Neural cell (in vitro differentiated cells): Measurements from ENCODE around the gene DRAP1.

Source experiments
- CTCF ChIP-seq: fragments of 450-650 bp; IDR thresholded peaks from 2 replicates; pipeline ENCODE4 v1.5.1; 2014; ENCODE audit warnings: antibody characterized with exemption, mild to moderate bottlenecking, moderate library complexity; ENCODE audit not compliant: poor library complexity, severe bottlenecking
- EP300 ChIP-seq: fragments of 450-650 bp; conservative IDR thresholded peaks from 2 replicates; pipeline ENCODE4 v1.6.1; 2014; ENCODE audit warnings: antibody characterized with exemption, mild to moderate bottlenecking, moderate library complexity; ENCODE audit not compliant: poor library complexity, severe bottlenecking
- EZH2 ChIP-seq: fragments of 200-600, 300-800 bp; shearing (Covaris generic), sonication (generic); IDR thresholded peaks from 2 replicates; pipeline ENCODE4 v1.6.1; 2014; ENCODE audit warnings: antibody characterized with exemption, low read length, borderline replicate concordance, mild to moderate bottlenecking; ENCODE audit not compliant: insufficient read depth, poor library complexity, severe bottlenecking
- MXI1 ChIP-seq: fragments of 450-650 bp; conservative IDR thresholded peaks from 2 replicates; pipeline ENCODE4 v1.6.1; 2014; ENCODE audit warnings: antibody characterized with exemption, mild to moderate bottlenecking; ENCODE audit not compliant: poor library complexity, severe bottlenecking
- POLR2AphosphoS5 ChIP-seq: IDR thresholded peaks from 2 replicates; pipeline ENCODE4 v1.6.1; 2012
- RAD21 ChIP-seq: fragments of 450-650 bp; conservative IDR thresholded peaks from 2 replicates; pipeline ENCODE4 v1.6.1; 2014; ENCODE audit warnings: antibody characterized with exemption, mild to moderate bottlenecking, moderate library complexity
- SMC3 ChIP-seq: fragments of 450-650 bp; conservative IDR thresholded peaks from 2 replicates; pipeline ENCODE4 v1.6.1; 2014; ENCODE audit warnings: antibody characterized with exemption, mild to moderate bottlenecking, moderate library complexity; ENCODE audit not compliant: poor library complexity
- TAF1 ChIP-seq: IDR thresholded peaks from 2 replicates; pipeline ENCODE4 v1.6.1; 2012; ENCODE audit warnings: low read depth

DNA sequence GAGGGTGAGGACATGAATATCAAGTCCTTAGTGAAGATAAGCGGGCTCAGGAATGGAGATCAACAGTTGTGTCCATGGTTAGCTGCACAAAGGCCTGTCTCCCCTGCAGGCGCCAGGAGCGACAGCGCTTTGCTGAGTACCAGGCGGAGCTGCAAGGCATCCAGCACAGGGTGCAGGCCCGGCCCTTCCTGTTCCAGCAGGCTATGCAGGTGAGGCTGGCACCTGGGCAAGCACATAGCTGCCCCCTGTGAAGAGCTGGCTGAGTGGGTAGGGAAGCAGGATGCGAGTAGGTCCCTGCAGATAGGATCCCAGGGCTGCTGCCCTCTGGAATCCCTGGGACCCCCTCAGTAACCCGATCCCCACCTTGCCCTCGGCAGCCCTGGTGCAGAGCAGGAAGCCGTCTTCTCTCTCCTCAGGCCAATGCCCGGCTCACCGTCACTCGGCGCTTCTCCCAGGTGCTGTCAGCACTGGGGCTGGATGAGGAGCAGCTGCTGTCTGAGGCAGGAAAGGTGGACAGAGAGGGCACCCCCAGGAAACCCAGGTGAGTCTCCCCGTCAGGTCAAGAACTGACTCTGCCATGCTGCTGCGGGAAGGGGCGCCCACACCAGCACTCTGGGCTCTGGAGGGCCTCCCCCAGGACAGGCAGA is 39.7 kb downstream of the DRAP1 start:
- no peak for TF ChIP-seq SMC3
- TF ChIP-seq EZH2: no peak
- no peak for TF ChIP-seq EP300
- no peak for TF ChIP-seq CTCF
- TF ChIP-seq TAF1: no peak
- TF ChIP-seq POLR2AphosphoS5: no peak
- no peak for TF ChIP-seq MXI1
- no peak for TF ChIP-seq RAD21
